Ascending aorta (tissue), 2 donors: ENCODE data around the gene PGR. TPM values are rescaled to one million over a fixed set of nuclear protein-coding genes. Genes with fewer than 3 reads are reported as not detected.

Source experiments
- DNase-seq, 2 donors: peaks; one replicate each; pipeline ENCODE4 v3.0.0-alpha.2; 2019; ENCODE audit warnings: low spot score in 2 of 2
- H3K27ac ChIP-seq, 2 donors: fragments of 200-600 bp; sonication (generic); one replicate each; pipeline ENCODE4 v1.5.1; 2016 to 2017; ENCODE audit warnings: mild to moderate bottlenecking in 1 of 2
- H3K27me3 ChIP-seq: fragments of 200-600 bp; sonication (generic); one replicate; pipeline ENCODE4 v1.5.1; 2017
- H3K36me3 ChIP-seq, 2 donors: fragments of 200-600 bp; sonication (generic); one replicate each; pipeline ENCODE4 v1.5.1; 2016
- H3K4me1 ChIP-seq, 2 donors: fragments of 200-600 bp; sonication (generic); one replicate each; pipeline ENCODE4 v1.5.1; 2016 to 2017; ENCODE audit warnings: mild to moderate bottlenecking in 1 of 2
- H3K4me3 ChIP-seq, 2 donors: fragments of 200-600 bp; sonication (generic); one replicate each; pipeline ENCODE4 v1.5.1; 2016 to 2017; ENCODE audit warnings: mild to moderate bottlenecking in 1 of 2
- H3K9me3 ChIP-seq, 2 donors: fragments of 200-600 bp; sonication (generic); one replicate each; pipeline ENCODE4 v1.5.1; 2016
- intact Hi-C: fragments of 100-400 bp; cut with DNase I; formaldehyde crosslinking; loops from one replicate; pipeline ENCODE4 v1.15.1; 2023
- total RNA-seq: library from RNA; depleted of rRNA; stranded (reverse); fragments of >200 nt; gene quantifications from one replicate; pipeline ENCODE4 v1.1.0, GENCODE V29; 2016
- TF ChIP-seq, protein P1 (sequence below), 3 experiments: fragments of 200-600 bp in 2 of 3; fragments of 450-650 bp in 1 of 3; sonication (generic) in 2 of 3; IDR thresholded peaks; one replicate each; pipeline ENCODE4 v1.5.1; 2016 to 2019; ENCODE audit warnings: antibody characterized with exemption in 3 of 3, mild to moderate bottlenecking in 1 of 3, moderate library complexity in 1 of 3

The PGR gene
- total RNA-seq, 1 donor from 2014 or later: 31.1 TPM

DNA sequence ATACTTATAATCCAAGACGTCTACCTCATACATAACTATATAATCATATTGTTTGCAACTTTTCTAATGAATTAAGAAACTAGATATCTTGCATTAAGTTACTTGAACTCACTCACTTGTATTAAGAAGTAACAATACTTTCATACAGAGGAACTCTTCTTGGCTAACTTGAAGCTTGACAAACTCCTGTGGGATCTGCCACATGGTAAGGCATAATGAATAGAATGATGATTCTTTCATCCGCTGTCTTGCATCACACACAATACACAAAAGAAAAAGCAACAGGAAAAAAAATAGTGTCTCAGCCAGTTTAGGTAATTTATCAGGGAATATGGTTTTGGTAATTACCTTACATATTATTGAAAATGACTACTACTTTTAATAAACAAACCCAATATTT lies 79.8 kb downstream of the PGR start:
- Histone ChIP-seq H3K27me3 (no peaks in the 10 kb centered on the region), H3K36me3 (peaks cover 0 to 8% of the 10 kb centered on the region in 2 donors), H3K4me1 (no peaks in the 10 kb centered on the region), H3K4me3 (no peak overlapping the region), H3K9me3 (no peaks in the 10 kb centered on the region), H3K27ac (no peak overlapping the region)
- intact Hi-C loops: no loop called here
- DNase-seq: no peak
- TF ChIP-seq, protein P1, sequence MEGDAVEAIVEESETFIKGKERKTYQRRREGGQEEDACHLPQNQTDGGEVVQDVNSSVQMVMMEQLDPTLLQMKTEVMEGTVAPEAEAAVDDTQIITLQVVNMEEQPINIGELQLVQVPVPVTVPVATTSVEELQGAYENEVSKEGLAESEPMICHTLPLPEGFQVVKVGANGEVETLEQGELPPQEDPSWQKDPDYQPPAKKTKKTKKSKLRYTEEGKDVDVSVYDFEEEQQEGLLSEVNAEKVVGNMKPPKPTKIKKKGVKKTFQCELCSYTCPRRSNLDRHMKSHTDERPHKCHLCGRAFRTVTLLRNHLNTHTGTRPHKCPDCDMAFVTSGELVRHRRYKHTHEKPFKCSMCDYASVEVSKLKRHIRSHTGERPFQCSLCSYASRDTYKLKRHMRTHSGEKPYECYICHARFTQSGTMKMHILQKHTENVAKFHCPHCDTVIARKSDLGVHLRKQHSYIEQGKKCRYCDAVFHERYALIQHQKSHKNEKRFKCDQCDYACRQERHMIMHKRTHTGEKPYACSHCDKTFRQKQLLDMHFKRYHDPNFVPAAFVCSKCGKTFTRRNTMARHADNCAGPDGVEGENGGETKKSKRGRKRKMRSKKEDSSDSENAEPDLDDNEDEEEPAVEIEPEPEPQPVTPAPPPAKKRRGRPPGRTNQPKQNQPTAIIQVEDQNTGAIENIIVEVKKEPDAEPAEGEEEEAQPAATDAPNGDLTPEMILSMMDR (IDR thresholded peaks at IDR 0.05): no peak

DNA sequence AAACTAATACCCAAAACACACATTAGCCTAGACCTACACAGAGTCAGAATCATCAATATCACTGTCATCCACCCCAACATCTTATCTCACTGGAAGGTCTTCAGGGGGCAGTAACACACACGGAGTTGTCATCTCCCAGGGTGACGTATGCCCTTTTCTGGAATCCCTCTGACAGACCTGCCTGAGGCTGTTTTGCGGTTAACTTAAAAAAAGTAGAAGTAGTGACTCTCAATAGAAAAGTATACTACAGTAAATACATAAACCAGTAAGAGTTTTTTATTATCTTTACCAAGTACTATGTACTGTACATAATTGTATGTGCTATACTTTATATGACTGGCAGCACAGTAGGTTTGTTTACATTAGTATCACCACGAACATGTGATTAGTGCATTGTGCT lies 80.5 kb downstream of the PGR start:
- intact Hi-C loops: no loop called here
- peaks cover 0 to 8% of the 10 kb centered on the region in 2 donors for H3K36me3 ChIP-seq
- H3K27me3 ChIP-seq: no peaks in the 10 kb centered on the region
- no peak overlapping the region for H3K27ac ChIP-seq
- no peaks in the 10 kb centered on the region for H3K4me1 ChIP-seq
- no peaks in the 10 kb centered on the region for H3K9me3 ChIP-seq
- no peak overlapping the region for H3K4me3 ChIP-seq
- TF ChIP-seq, protein P1 (IDR thresholded peaks at IDR 0.05): no peak
- DNase-seq: no peak

DNA sequence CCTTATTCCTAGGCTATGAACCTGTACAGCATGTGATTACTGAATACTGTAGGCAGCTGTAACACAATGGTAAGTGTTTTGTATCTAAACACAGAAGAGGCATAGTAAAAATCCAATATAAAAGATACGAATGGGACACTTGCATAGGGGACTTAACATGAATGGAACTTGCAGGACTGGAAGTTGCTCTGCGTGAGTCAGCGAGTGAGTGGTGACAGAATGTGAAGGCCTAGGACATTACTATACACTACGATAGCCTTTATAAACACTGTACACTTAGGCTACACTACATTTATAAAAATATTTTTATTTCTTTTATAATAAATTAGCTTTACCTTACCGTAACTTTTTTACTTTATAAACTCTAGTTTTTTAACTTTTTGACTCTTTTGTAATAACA lies 81.1 kb downstream of the PGR start:
- Histone ChIP-seq H3K4me1 (no peaks in the 10 kb centered on the region), H3K27me3 (no peaks in the 10 kb centered on the region), H3K4me3 (no peak overlapping the region), H3K36me3 (peaks cover 0 to 8% of the 10 kb centered on the region in 2 donors), H3K9me3 (no peaks in the 10 kb centered on the region), H3K27ac (no peak overlapping the region)
- intact Hi-C loops: no loop called here
- TF ChIP-seq, protein P1 (IDR thresholded peaks at IDR 0.05): no peak
- no peak for DNase-seq

DNA sequence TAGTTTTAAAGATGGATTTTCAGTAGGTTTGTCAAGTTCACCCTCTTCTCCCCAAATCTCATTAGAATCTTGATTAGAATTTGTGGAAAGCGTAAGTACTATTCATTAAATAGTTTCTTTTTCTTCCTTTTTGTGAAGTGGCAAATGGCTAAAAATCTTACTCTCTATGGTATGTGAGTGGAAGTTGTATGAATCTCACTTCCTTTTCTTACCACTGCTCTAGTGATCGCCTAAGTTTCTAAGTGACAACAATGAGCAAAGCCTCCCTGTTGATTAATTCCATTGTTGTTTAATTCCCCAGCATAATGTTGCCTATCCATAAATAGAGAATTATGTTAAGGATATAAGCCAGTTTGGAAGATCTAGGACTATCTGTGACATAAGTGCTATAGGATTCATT lies 82.7 kb downstream of the PGR start:
- Histone ChIP-seq H3K4me1 (no peaks in the 10 kb centered on the region), H3K36me3 (peaks cover 0 to 12% of the 10 kb centered on the region in 2 donors), H3K4me3 (no peak overlapping the region), H3K9me3 (no peaks in the 10 kb centered on the region), H3K27me3 (no peaks in the 10 kb centered on the region), H3K27ac (no peak overlapping the region)
- intact Hi-C loops: no loop called here
- TF ChIP-seq, protein P1 (IDR thresholded peaks at IDR 0.05): no peak
- DNase-seq: no peak

DNA sequence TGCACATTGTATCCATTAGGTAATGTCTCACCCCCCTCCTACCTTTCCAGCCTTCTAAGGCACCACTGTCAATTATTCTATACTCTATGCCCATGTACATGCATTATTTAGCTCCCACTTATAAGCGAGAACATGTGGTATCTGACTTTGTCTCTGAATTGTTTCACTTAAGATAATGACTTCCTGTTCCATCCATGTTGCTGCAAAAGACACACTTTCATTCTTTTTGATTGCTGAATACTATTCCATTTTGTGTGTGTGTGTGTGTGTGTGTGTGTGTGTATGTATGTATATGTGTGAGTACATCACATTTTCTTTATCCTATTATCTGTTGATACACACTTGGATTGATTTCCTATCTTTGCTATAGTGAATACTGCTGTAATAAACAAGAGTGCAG lies 84.2 kb downstream of the PGR start:
- intact Hi-C loops: no loop called here
- Histone ChIP-seq H3K9me3 (no peaks in the 10 kb centered on the region), H3K4me3 (no peak overlapping the region), H3K27me3 (no peaks in the 10 kb centered on the region), H3K4me1 (no peaks in the 10 kb centered on the region), H3K27ac (no peak overlapping the region), H3K36me3 (peaks cover 0 to 14% of the 10 kb centered on the region in 2 donors)
- no peak for DNase-seq
- TF ChIP-seq, protein P1 (IDR thresholded peaks at IDR 0.05): no peak

DNA sequence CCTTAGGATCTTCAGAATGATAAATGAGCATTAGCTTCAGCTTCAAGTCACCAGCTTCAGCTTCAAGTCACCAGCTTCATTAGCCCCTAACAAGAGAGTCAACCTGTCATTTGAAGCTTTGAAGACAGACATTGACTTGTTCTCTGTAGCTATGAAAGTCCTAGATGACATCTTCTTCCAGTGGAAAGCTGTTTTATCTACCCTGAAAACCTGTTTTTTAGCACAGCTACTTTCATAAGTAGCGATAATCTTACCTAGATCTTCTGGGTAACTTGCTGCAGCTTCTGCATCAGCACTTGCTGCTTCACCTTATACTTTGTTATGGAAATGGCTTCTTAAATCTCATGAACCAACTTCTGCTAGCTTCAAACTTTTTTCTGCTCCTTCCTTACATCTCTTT lies 85.7 kb downstream of the PGR start:
- DNase-seq: no peak
- intact Hi-C loops: no loop called here

More for the DNA sequence above, 85.7 kb downstream of the PGR start:
- Histone ChIP-seq H3K9me3 (no peaks in the 10 kb centered on the region), H3K4me1 (no peaks in the 10 kb centered on the region), H3K27me3 (no peaks in the 10 kb centered on the region), H3K36me3 (peaks cover 0 to 17% of the 10 kb centered on the region in 2 donors), H3K4me3 (no peak overlapping the region), H3K27ac (no peak overlapping the region)
- TF ChIP-seq, protein P1 (IDR thresholded peaks at IDR 0.05): no peak
